Measurements from ENCODE around the gene NRXN2. TPM values are rescaled to one million over a fixed set of nuclear protein-coding genes. Genes with fewer than 3 reads are reported as not detected.

Gene NRXN2
- total RNA-seq, 2 experiments from 2014 or later = 0.18 to 0.39 TPM

DNA sequence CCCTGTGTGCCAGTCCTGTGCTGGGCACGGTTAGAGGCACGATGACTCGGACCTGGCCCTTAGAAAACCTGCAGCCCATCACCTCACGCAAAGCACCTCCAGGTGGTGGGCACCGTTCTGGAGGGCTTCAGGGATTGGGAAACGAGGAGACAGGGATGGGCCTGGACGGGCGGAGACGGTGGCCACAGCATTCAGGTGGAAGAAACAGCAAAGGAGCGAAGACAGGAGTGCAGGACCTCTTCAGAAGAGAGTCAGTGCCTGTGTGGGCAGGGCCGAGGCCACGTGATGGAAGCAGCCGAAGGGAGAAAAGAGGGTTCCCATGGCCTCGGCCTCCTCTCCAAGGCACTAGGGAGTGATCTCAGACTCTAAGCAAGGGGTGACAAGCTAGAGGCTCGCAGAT is 140.1 kb downstream of the NRXN2 start:
- peaks cover 2% of the 10 kb centered on the region for H3K9me3 Mint-ChIP-seq (ENCODE audit: low read depth)
- POLR2A ChIA-PET = no interaction called here
- CTCF ChIA-PET = no interaction called here
- H3K4me3 Mint-ChIP-seq = no peak overlapping the region
- H3K36me3 Mint-ChIP-seq (ENCODE audit: low read depth) = no peaks in the 10 kb centered on the region
- H3K27ac Mint-ChIP-seq = no peak overlapping the region
- ATAC-seq = no peak
- intact Hi-C loops (cut with DNase I, micrococcal nuclease) = no loop called here
- no peak for DNase-seq
- H3K27me3 Mint-ChIP-seq = peaks cover 5% of the 10 kb centered on the region
- no peaks in the 10 kb centered on the region for H3K4me1 Mint-ChIP-seq

DNA sequence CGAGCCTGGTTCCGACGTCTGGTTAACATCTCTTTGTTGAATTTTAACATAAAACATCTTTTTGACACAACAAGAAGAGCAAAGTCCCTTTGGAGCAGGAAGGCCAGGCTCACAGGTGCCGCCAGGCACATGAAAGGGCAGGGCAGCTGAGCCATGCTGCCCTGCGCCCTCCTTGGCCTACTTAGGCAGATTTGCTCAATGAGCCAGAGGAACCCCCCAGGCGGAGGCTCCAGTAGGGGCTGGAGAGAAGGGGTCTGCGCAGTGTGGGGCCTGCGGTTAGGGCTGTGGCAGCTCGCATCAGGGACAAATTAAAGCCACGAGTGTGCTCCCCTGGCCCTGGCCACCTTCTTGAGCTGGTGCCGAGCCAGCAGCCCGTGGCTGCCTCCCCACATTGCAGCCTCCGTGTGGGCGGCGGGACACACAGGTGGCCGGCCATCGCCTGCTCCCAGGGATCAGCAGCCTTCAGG is 141.9 kb downstream of the NRXN2 start:
- no peak overlapping the region for H3K4me3 Mint-ChIP-seq
- no peaks in the 10 kb centered on the region for H3K4me1 Mint-ChIP-seq
- no peaks in the 10 kb centered on the region for H3K9me3 Mint-ChIP-seq (ENCODE audit: low read depth)
- H3K27me3 Mint-ChIP-seq = no peaks in the 10 kb centered on the region
- ChIA-PET CTCF (interaction anchor here (0.7 kb wide), 1 partner anchor 547 kb away, joined by 3 read pairs; no protein-coding TSS in a partner anchor), POLR2A (no interaction called here)
- no peak overlapping the region for H3K27ac Mint-ChIP-seq
- intact Hi-C loops (cut with DNase I, micrococcal nuclease) = no loop called here
- H3K36me3 Mint-ChIP-seq (ENCODE audit: low read depth) = no peaks in the 10 kb centered on the region
- DNase-seq = no peak
- ATAC-seq = no peak

DNA sequence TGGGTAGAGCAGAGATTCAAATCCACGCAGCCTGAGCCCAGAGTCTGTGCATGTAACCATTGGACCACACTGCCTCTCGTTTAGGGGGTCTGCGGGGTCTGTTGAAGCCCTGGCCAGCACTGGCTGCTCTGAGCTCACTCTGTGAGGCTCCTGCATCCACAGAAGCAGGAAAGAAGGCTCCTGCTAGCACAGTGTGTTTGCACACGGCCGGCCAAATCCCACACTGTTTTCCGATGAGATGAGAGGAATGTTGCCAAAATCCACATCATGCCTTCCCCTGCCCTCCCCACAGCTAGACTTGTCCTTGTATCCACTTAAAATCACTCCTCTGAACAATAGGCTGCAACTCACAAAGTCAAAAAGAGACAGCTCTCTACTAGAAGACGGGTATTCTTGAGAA is 142.6 kb downstream of the NRXN2 start:
- Mint-ChIP-seq H3K4me3 (no peak overlapping the region), H3K36me3 (ENCODE audit: low read depth) (no peaks in the 10 kb centered on the region), H3K27me3 (no peaks in the 10 kb centered on the region), H3K27ac (no peak overlapping the region), H3K4me1 (no peaks in the 10 kb centered on the region), H3K9me3 (ENCODE audit: low read depth) (no peaks in the 10 kb centered on the region)
- DNase-seq (no peak), ATAC-seq (no peak)
- CTCF ChIA-PET = no interaction called here
- intact Hi-C loops (cut with DNase I, micrococcal nuclease) = no loop called here
- POLR2A ChIA-PET = no interaction called here

DNA sequence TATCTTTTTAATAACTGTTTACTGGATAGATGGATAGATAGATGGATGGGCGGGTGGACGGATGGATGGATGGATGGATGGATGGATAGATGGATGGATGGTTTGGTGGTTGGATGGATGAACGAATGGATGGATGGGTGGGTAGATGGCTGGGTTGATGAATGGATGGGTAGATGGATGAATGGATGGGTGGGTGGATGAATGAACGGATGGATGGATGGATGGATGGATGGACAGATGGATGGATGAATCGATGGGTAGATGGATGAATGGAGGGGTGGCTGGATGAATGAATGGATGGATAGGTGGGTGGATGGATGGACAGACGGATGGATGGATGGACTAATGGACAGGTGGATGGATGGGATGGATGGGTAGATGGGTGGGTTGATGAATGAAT is 145.8 kb downstream of the NRXN2 start:
- DNase-seq (no peak), ATAC-seq (no peak)
- Mint-ChIP-seq H3K27ac (no peak overlapping the region), H3K9me3 (ENCODE audit: low read depth) (no peaks in the 10 kb centered on the region), H3K4me3 (no peak overlapping the region), H3K27me3 (peaks cover 4% of the 10 kb centered on the region), H3K36me3 (ENCODE audit: low read depth) (no peaks in the 10 kb centered on the region), H3K4me1 (no peaks in the 10 kb centered on the region)
- CTCF ChIA-PET = interaction anchor here (0.7 kb wide), 1 partner anchor 128 kb away, joined by 4 read pairs; no protein-coding TSS in a partner anchor
- POLR2A ChIA-PET = no interaction called here
- intact Hi-C loops (cut with DNase I, micrococcal nuclease) = no loop called here

DNA sequence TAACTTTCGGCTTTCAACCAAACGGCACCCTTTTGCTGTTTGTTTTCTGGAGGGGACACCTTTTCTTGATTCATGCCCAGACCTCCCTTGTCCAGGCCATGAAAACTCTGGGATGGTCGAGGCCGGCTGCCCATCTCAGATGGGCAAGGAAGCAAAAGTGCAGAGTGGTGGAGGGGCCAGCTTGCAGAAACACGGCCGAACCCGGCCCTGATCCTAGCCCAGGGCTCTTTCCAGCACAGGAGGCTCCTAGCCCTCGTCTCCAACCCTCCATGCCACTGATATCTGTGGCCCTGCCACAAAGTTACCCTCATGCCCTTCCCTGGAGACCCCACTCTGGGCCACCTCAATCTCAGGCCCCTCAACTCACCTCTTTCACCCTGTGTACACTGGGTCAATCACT is 150.9 kb downstream of the NRXN2 start:
- ChIA-PET POLR2A (no interaction called here), CTCF (no interaction called here)
- H3K4me1 Mint-ChIP-seq = no peaks in the 10 kb centered on the region
- peaks cover 4% of the 10 kb centered on the region for H3K27me3 Mint-ChIP-seq
- H3K36me3 Mint-ChIP-seq (ENCODE audit: low read depth) = no peaks in the 10 kb centered on the region
- no peak for DNase-seq
- no peaks in the 10 kb centered on the region for H3K9me3 Mint-ChIP-seq (ENCODE audit: low read depth)
- H3K27ac Mint-ChIP-seq = no peak overlapping the region
- ATAC-seq = no peak
- H3K4me3 Mint-ChIP-seq = no peak overlapping the region
- intact Hi-C loops (cut with DNase I, micrococcal nuclease) = no loop called here

DNA sequence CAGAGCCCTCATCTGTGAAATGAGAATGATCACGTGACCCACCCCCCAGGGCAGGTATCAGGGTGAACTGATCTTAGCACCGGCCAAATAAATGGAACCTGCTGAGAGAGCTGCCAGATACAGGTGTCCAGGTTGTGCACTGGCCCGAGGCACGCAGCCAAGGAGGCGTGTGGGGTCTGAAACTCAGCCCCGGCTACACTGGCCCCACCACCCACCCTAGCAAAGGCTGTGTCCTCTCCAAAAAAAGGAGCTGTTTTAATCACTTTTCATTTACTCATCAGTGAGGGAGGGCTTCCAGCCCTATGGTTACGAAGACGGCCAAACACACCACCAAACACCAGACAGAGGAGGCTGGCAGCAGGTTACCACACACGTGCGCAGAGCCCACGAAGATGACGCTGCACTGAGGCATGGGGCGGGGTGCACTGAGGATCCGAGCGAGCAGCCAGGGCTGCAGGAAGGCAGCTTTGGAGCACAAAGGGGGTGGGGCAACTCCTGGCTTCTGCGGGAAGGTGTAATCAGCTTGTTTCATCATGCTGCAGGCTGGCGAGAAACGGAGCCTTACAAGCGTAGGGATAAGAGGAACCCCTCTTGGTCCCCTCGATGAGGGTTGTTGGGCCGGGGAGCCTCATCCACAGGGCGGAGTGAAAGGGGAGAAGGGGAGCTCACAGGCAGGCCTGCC is 151.4 kb downstream of the NRXN2 start:
- DNase-seq = no peak
- no peaks in the 10 kb centered on the region for H3K36me3 Mint-ChIP-seq (ENCODE audit: low read depth)
- H3K9me3 Mint-ChIP-seq (ENCODE audit: low read depth) = no peaks in the 10 kb centered on the region
- POLR2A ChIA-PET = no interaction called here
- peaks cover 2% of the 10 kb centered on the region for H3K4me1 Mint-ChIP-seq
- intact Hi-C loops (cut with DNase I, micrococcal nuclease) = no loop called here
- peaks cover 4% of the 10 kb centered on the region for H3K27me3 Mint-ChIP-seq
- H3K27ac Mint-ChIP-seq = no peak overlapping the region
- no peak overlapping the region for H3K4me3 Mint-ChIP-seq
- ATAC-seq = no peak
- CTCF ChIA-PET = interaction anchor here (0.7 kb wide), 1 partner anchor 18 kb away, joined by 3 read pairs; no protein-coding TSS in a partner anchor

DNA sequence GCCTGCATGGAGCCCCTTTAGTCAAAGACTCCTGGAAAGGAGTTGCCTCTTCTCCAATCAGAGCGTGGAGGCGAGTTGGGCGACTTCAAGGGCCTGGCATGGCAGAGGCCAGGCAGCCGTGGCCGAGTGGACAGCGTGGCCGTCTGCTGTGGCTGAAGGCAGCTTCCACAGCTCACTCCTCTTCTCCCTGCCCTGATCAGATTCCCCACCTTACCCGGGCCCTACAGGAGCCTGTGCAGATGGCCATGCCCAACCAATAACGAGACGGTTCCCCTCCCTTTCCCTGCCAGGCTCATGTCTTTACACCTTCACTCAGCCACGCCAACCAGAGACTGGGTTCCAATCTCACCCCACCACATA is 152.0 kb downstream of the NRXN2 start:
- POLR2A ChIA-PET = no interaction called here

DNA sequence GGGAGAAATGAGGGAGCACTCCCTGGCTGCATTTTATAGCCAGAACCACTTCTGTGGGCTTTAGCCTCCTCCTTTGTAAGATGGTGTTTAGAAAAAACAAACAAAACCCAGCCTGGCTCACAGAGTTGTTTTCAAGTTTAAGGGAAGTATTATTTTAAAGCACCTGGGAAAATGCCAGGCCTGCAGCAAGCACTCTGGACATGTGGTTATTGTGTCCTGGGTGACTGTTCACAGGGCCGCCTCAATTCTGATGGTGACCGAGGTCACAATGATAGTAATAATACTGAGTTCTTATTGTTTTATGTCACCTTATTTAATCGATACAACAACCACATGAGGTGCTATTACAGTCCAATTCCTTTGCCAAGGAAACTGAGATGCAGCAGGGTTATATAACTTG is 152.7 kb downstream of the NRXN2 start:
- DNase-seq (no peak), ATAC-seq (no peak)
- H3K4me1 Mint-ChIP-seq = peaks cover 4% of the 10 kb centered on the region
- POLR2A ChIA-PET = no interaction called here
- H3K27me3 Mint-ChIP-seq = peaks cover 4% of the 10 kb centered on the region
- CTCF ChIA-PET = no interaction called here
- H3K27ac Mint-ChIP-seq = no peak overlapping the region
- H3K9me3 Mint-ChIP-seq (ENCODE audit: low read depth) = no peaks in the 10 kb centered on the region
- no peak overlapping the region for H3K4me3 Mint-ChIP-seq
- intact Hi-C loops (cut with DNase I, micrococcal nuclease) = no loop called here
- no peaks in the 10 kb centered on the region for H3K36me3 Mint-ChIP-seq (ENCODE audit: low read depth)

More for the DNA sequence above, 152.0 kb downstream of the NRXN2 start:
- Mint-ChIP-seq H3K36me3 (ENCODE audit: low read depth) (no peaks in the 10 kb centered on the region), H3K4me3 (no peak overlapping the region), H3K9me3 (ENCODE audit: low read depth) (no peaks in the 10 kb centered on the region), H3K27ac (no peak overlapping the region), H3K27me3 (peaks cover 4% of the 10 kb centered on the region), H3K4me1 (peaks cover 4% of the 10 kb centered on the region)
- CTCF ChIA-PET = interaction anchor here (0.7 kb wide), 1 partner anchor 18 kb away, joined by 3 read pairs; no protein-coding TSS in a partner anchor
- DNase-seq = no peak
- intact Hi-C loops (cut with DNase I, micrococcal nuclease) = no loop called here
- ATAC-seq = no peak

DNA sequence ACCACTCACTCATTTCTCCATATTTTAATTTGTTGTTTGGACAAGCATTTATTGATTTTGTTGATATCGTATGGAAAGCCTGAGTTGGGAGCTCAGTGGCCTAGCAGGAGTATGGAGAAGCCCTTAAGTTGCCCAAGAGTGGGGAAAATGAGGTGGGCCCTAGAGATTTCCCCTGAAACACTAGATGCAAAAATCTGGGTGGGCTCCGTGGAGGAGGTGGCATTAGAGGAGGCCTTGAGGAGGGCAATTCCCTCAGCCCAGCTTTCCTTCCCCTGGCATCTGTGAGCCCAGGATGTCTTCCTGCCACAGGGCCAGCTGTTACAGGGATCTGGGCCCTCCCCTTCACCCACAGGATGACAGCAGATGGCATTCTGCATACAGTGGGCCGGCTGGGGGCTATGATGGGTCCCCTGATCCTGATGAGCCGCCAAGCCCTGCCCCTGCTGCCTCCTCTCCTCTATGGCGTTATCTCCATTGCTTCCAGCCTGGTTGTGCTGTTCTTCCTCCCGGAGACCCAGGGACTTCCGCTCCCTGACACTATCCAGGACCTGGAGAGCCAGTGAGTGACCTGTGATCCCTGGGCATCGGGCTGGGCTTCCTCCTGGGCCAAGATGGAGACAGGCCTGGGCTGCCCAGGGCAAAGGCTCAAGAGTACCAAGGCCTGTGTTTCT is 153.6 kb downstream of the NRXN2 start:
- peaks cover 4% of the 10 kb centered on the region for H3K4me1 Mint-ChIP-seq
- ATAC-seq (no peak), DNase-seq (no peak)
- no peaks in the 10 kb centered on the region for H3K36me3 Mint-ChIP-seq (ENCODE audit: low read depth)
- no peaks in the 10 kb centered on the region for H3K9me3 Mint-ChIP-seq (ENCODE audit: low read depth)
- peaks cover 3% of the 10 kb centered on the region for H3K27me3 Mint-ChIP-seq
- CTCF ChIA-PET = no interaction called here
- POLR2A ChIA-PET = no interaction called here
- no peak overlapping the region for H3K4me3 Mint-ChIP-seq
- intact Hi-C loops (cut with DNase I, micrococcal nuclease) = no loop called here
- H3K27ac Mint-ChIP-seq = no peak overlapping the region

DNA sequence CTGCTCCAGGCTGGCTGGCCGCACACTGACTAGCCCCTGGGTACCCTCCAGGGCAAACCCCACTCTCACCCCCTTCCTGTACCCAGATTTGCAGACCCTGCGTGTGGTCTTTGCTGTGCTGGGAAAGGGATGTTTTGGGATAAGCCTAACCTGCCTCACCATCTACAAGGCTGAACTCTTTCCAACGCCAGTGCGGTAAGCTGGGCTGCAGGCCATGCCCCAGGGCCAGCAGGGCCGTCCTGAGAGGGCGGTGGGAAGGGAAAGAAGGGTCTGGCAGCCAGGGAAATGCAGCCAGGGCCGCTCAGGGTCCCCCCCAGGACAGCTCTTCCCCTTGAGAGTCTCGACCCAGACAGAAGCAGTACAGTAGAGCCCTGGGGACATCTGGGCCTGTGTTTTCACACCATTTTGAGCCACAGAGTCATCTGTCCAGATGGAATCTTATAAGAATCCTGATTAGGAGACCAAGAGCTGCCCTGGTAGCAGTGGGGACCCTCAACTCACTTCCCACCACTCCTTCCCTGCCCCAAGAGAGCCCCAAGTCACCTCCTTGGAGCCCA is 154.3 kb downstream of the NRXN2 start:
- POLR2A ChIA-PET = no interaction called here
- peaks cover 4% of the 10 kb centered on the region for H3K4me1 Mint-ChIP-seq
- H3K9me3 Mint-ChIP-seq (ENCODE audit: low read depth) = no peaks in the 10 kb centered on the region
- intact Hi-C loops (cut with DNase I, micrococcal nuclease) = no loop called here
- DNase-seq = no peak
- H3K27me3 Mint-ChIP-seq = peaks cover 2% of the 10 kb centered on the region
- H3K36me3 Mint-ChIP-seq (ENCODE audit: low read depth) = no peaks in the 10 kb centered on the region
- no peak overlapping the region for H3K27ac Mint-ChIP-seq
- CTCF ChIA-PET = no interaction called here
- no peak overlapping the region for H3K4me3 Mint-ChIP-seq
- no peak for ATAC-seq

DNA sequence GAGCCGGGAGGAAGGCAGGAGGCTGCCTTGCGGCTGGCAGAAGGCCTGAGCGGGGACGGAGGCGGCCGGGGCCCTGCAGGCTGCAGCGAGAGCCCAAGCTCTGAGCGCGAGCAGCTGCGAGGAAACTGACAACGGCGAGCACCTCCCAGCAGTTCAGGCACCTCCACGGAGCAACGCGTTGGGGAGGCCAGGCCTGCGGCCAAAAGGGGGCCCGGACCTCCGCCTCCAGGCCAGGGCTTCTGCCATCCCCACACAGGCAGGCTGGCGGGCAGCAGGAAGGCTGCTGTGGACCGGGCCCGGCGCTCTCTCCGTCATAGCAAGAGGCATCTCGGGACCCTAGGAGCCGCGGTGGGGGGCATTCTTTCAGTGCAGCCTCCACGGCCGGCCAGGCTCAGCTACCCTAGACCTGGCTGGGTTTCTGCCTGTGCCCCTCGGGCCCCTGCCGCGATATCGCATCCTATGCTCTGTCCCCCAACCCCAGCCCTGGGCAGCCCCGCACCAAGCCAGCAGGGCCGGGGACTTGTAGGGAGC is 154.9 kb downstream of the NRXN2 start:
- ATAC-seq (no peak), DNase-seq (no peak)
- Mint-ChIP-seq H3K4me1 (peaks cover 4% of the 10 kb centered on the region), H3K4me3 (no peak overlapping the region), H3K36me3 (ENCODE audit: low read depth) (no peaks in the 10 kb centered on the region), H3K27ac (no peak overlapping the region), H3K27me3 (peaks cover 2% of the 10 kb centered on the region), H3K9me3 (ENCODE audit: low read depth) (no peaks in the 10 kb centered on the region)
- intact Hi-C loops (cut with DNase I, micrococcal nuclease) = no loop called here
- ChIA-PET POLR2A (no interaction called here), CTCF (interaction anchor here (0.8 kb wide), 1 partner anchor 119 kb away, joined by 4 read pairs; no protein-coding TSS in a partner anchor)
